CD14-positive monocyte (primary cell): ENCODE results near the gene KIT. TPM values are rescaled to one million over a fixed set of nuclear protein-coding genes. Genes with fewer than 3 reads are reported as not detected.

ENCODE experiments used
- DNase-seq, 3 donors: peaks; one replicate each; pipeline ENCODE4 v3.0.0-alpha.2; 2011 to 2022
- H2AFZ ChIP-seq: 2 replicates; pipeline ENCODE4 v1.6.0; 2012; ENCODE audit warnings: mild to moderate bottlenecking, low read depth, low read length, inconsistent platforms; ENCODE audit not compliant: insufficient read depth, poor library complexity, severe bottlenecking
- H3K27ac ChIP-seq, 2 donors: 1 replicate in 1 of 2; 2 replicates in 1 of 2; pipeline ENCODE4 v1.5.1; 2012 to 2013; ENCODE audit warnings: low read length in 2 of 2, control low read depth in 1 of 2, inconsistent platforms in 1 of 2, low read depth in 1 of 2, mild to moderate bottlenecking in 1 of 2
- H3K27me3 ChIP-seq, 2 donors: one replicate each; pipeline versions ENCODE4 v1.6.0 to v1.6.1; 2011 to 2013; ENCODE audit warnings: low read length in 2 of 2; ENCODE audit not compliant: control insufficient read depth in 2 of 2, insufficient read depth in 2 of 2
- H3K36me3 ChIP-seq, 2 donors: replicated peaks in 1 of 2; 1 replicate in 1 of 2; 2 replicates in 1 of 2; pipeline versions ENCODE4 v1.5.1 to v1.6.1; 2012 to 2013; ENCODE audit warnings: low read length in 2 of 2, control low read depth in 1 of 2, inconsistent platforms in 1 of 2, mild to moderate bottlenecking in 1 of 2; ENCODE audit not compliant: insufficient read depth in 2 of 2, control insufficient read depth in 1 of 2
- H3K4me1 ChIP-seq, 2 donors: 1 replicate in 1 of 2; 2 replicates in 1 of 2; pipeline versions ENCODE4 v1.5.1 to v1.6.1; 2012 to 2013; ENCODE audit warnings: low read length in 2 of 2, control low read depth in 1 of 2, inconsistent platforms in 1 of 2, mild to moderate bottlenecking in 1 of 2, moderate library complexity in 1 of 2; ENCODE audit not compliant: insufficient read depth in 2 of 2, control insufficient read depth in 1 of 2
- H3K4me2 ChIP-seq: replicated peaks from 2 replicates; pipeline ENCODE3; 2012; ENCODE audit warnings: low read length, moderate library complexity, mild to moderate bottlenecking; ENCODE audit not compliant: poor library complexity, severe bottlenecking; ENCODE audit errors: extremely low read depth
- H3K4me3 ChIP-seq, 3 experiments: fragments of 200-600 bp in 1 of 3; sonication (generic) in 1 of 3; replicated peaks in 1 of 3; 1 replicate in 2 of 3; 2 replicates in 1 of 3; pipeline ENCODE4 v1.5.1; 2011 to 2013; ENCODE audit warnings: low read length in 3 of 3, mild to moderate bottlenecking in 3 of 3, control low read depth in 2 of 3, low read depth in 2 of 3, inconsistent platforms in 1 of 3, moderate library complexity in 1 of 3
- H3K79me2 ChIP-seq: 2 replicates; pipeline ENCODE4 v1.6.0; 2012; ENCODE audit warnings: mild to moderate bottlenecking, control low read depth, inconsistent platforms, low read length, moderate library complexity; ENCODE audit not compliant: insufficient read depth
- H3K9ac ChIP-seq: 2 replicates; pipeline ENCODE4 v1.6.0; 2017; ENCODE audit warnings: low read length, mild to moderate bottlenecking; ENCODE audit not compliant: insufficient read depth, poor library complexity, severe bottlenecking
- H3K9me3 ChIP-seq, 2 donors: replicated peaks in 1 of 2; 1 replicate in 1 of 2; 2 replicates in 1 of 2; pipeline versions ENCODE4 v1.5.1 to v1.6.1; 2012 to 2013; ENCODE audit warnings: low read length in 2 of 2, control low read depth in 1 of 2; ENCODE audit not compliant: control insufficient read depth in 1 of 2, insufficient read depth in 1 of 2
- H4K20me1 ChIP-seq: 2 replicates; pipeline ENCODE4 v1.6.0; 2012; ENCODE audit warnings: mild to moderate bottlenecking, low read length, control low read depth, moderate library complexity; ENCODE audit not compliant: insufficient read depth
- H3K27ac Mint-ChIP-seq, 7 donors: one replicate each; pipeline ENCODE4 v1.8.0; 2020; ENCODE audit warnings: mild to moderate bottlenecking in 7 of 7, mixed read lengths in 7 of 7, moderate library complexity in 6 of 7, inconsistent platforms in 2 of 7
- H3K27me3 Mint-ChIP-seq, 3 donors: one replicate each; pipeline ENCODE4 v1.8.0; 2021 to 2022; ENCODE audit warnings: low read depth in 3 of 3, mild to moderate bottlenecking in 3 of 3, mixed read lengths in 3 of 3, moderate library complexity in 3 of 3, inconsistent platforms in 1 of 3
- H3K36me3 Mint-ChIP-seq, 2 donors: one replicate each; pipeline ENCODE4 v1.8.0; 2020; ENCODE audit warnings: mixed read lengths in 2 of 2, inconsistent platforms in 1 of 2, mild to moderate bottlenecking in 1 of 2
- H3K4me1 Mint-ChIP-seq: one replicate; pipeline ENCODE4 v1.8.0; 2020; ENCODE audit warnings: mild to moderate bottlenecking, mixed read lengths
- H3K4me3 Mint-ChIP-seq, 2 donors: one replicate each; pipeline ENCODE4 v1.8.0; 2020; ENCODE audit warnings: mild to moderate bottlenecking in 2 of 2, mixed read lengths in 2 of 2, moderate library complexity in 1 of 2
- H3K9me3 Mint-ChIP-seq, 7 donors: one replicate each; pipeline ENCODE4 v1.8.0; 2020 to 2022; ENCODE audit warnings: mixed read lengths in 7 of 7, mild to moderate bottlenecking in 6 of 7, moderate library complexity in 6 of 7, inconsistent platforms in 2 of 7
- WGBS: methylation state at CpG from one replicate; pipeline ENCODE4 v1.1.5; 2013; ENCODE audit warnings: missing lambda C conversion rate; ENCODE audit not compliant: insufficient coverage; 5-methylcytosine and 5-hydroxymethylcytosine counted together
- intact Hi-C, 2 donors: fragments of 100-400 bp; cut with micrococcal nuclease; formaldehyde crosslinking; loops; one replicate each; pipeline versions ENCODE4 v1.15.0 to v1.15.1; 2023
- polyA plus RNA-seq, 3 donors: library from polyadenylated mRNA; depleted of rRNA in 1 of 3; unstranded in 2 of 3; stranded (reverse) in 1 of 3; fragments of 300-500 nt in 2 of 3; fragments of >200 nt in 1 of 3; fragmentation: Illumina TruSeq in 2 of 3; gene quantifications; 1 replicate in 2 of 3; 2 replicates in 1 of 3; pipeline ENCODE4 v1.2.3, GENCODE V29; 2012 to 2021
- TF ChIP-seq, protein P1 (sequence below): fragments of 200-600 bp; IDR thresholded peaks from one replicate; pipeline ENCODE4 v1.8.0; 2022; ENCODE audit warnings: antibody characterized with exemption, mild to moderate bottlenecking

KIT gene
- polyA plus RNA-seq, 3 donors: not detected

DNA sequence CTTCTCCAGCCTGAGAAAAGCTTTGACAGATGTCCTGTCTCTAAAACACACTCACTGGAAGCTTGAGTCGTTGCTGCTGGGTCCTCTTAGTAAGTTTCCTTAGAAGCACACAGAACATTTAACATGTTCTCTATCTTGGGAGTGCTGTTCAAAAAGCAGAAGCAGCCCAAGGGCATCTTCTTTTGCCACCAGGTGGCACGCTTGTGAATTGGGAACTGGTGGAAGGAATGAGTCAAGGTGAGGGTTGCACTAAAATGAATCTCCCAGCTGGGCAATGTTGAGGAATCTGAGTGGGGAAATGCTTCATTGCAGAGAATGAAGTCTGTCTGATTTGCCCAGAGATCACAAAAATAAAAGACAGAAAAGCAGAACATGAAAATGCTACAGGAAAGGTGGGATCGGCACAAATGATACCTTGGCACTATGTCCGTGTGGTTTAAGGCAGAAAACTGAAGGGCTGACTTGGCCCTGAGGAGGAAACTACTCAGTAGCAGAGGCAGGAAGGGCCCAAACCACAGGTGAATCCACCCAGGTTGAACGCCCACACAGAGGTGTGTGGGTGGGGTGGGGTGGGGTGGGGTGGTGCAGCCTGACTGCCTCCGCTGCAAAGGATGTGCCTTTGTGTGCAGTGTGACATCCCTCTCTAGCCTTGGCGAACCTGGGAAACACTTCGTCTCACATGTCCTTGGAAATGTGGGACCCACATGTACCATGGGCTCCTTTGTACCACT, 26.0 kb downstream of the KIT start:
- no peak overlapping the region for H3K27ac ChIP-seq
- Mint-ChIP-seq H3K4me1 (peaks cover 32% of the 10 kb centered on the region), H3K4me3 (no peak overlapping the region), H3K27me3 (peaks cover 0 to 1% (median 0%) of the 10 kb centered on the region in 3 donors), H3K27ac (no peak overlapping the region), H3K9me3 (peaks cover 0 to 3% (median 1%) of the 10 kb centered on the region in 7 donors), H3K36me3 (no peaks in the 10 kb centered on the region)
- H3K79me2 ChIP-seq: no peaks in the 10 kb centered on the region
- TF ChIP-seq, protein P1, sequence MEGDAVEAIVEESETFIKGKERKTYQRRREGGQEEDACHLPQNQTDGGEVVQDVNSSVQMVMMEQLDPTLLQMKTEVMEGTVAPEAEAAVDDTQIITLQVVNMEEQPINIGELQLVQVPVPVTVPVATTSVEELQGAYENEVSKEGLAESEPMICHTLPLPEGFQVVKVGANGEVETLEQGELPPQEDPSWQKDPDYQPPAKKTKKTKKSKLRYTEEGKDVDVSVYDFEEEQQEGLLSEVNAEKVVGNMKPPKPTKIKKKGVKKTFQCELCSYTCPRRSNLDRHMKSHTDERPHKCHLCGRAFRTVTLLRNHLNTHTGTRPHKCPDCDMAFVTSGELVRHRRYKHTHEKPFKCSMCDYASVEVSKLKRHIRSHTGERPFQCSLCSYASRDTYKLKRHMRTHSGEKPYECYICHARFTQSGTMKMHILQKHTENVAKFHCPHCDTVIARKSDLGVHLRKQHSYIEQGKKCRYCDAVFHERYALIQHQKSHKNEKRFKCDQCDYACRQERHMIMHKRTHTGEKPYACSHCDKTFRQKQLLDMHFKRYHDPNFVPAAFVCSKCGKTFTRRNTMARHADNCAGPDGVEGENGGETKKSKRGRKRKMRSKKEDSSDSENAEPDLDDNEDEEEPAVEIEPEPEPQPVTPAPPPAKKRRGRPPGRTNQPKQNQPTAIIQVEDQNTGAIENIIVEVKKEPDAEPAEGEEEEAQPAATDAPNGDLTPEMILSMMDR: peak; percentile 70
- no peak overlapping the region for H2AFZ ChIP-seq
- peak; percentile 49 to 65 (median 57) for DNase-seq
- H3K4me3 ChIP-seq: no peak overlapping the region
- intact Hi-C loops: no loop called here
- no peak overlapping the region for H3K4me2 ChIP-seq
- no peaks in the 10 kb centered on the region for H4K20me1 ChIP-seq
- no peaks in the 10 kb centered on the region for H3K9me3 ChIP-seq
- peaks cover 18% of the 10 kb centered on the region in 2 donors for H3K4me1 ChIP-seq
- H3K9ac ChIP-seq: no peak overlapping the region
- H3K27me3 ChIP-seq: no peaks in the 10 kb centered on the region
- no peaks in the 10 kb centered on the region for H3K36me3 ChIP-seq
- WGBS: 38% methylated on average over 6 of the region's 8 CpGs

DNA sequence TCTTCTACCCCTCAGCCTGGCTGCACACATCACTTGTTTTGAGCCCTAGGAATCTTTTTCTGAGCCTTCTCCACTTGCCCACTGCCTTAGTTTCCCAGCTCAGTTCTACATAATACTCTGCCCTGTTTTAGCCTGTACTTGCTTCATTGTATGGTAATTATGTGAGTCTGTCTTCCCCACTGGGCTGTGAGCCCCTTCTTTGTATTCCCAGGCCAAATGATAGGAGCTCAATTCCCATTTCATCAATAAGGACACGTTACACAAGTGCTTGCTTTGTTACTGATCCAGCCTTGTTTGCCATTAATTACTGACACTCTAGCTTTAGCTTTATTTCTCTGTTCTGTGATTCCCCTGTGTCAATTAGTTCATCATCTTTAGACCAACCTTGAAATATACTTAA, 28.1 kb downstream of the KIT start:
- Histone ChIP-seq H3K79me2 (no peaks in the 10 kb centered on the region), H3K27me3 (no peaks in the 10 kb centered on the region), H3K4me1 (peaks cover 20 to 21% of the 10 kb centered on the region in 2 donors), H3K4me3 (no peak overlapping the region), H3K27ac (no peak overlapping the region), H3K36me3 (no peaks in the 10 kb centered on the region), H2AFZ (no peak overlapping the region), H4K20me1 (no peaks in the 10 kb centered on the region), H3K9me3 (no peaks in the 10 kb centered on the region), H3K9ac (no peak overlapping the region), H3K4me2 (no peak overlapping the region)
- TF ChIP-seq, protein P1: no peak
- DNase-seq: no peak
- no peak overlapping the region for H3K27ac Mint-ChIP-seq
- H3K27me3 Mint-ChIP-seq: peaks cover 0 to 1% (median 0%) of the 10 kb centered on the region in 3 donors
- 86% methylated on average over 1 of the region's 1 CpG for WGBS
- H3K4me3 Mint-ChIP-seq: no peak overlapping the region
- intact Hi-C loops: no loop called here
- H3K9me3 Mint-ChIP-seq: peaks cover 0 to 3% (median 1%) of the 10 kb centered on the region in 7 donors
- peaks cover 31% of the 10 kb centered on the region for H3K4me1 Mint-ChIP-seq
- no peaks in the 10 kb centered on the region for H3K36me3 Mint-ChIP-seq
